ENCODE data around the gene SMARCC2.

DNA sequence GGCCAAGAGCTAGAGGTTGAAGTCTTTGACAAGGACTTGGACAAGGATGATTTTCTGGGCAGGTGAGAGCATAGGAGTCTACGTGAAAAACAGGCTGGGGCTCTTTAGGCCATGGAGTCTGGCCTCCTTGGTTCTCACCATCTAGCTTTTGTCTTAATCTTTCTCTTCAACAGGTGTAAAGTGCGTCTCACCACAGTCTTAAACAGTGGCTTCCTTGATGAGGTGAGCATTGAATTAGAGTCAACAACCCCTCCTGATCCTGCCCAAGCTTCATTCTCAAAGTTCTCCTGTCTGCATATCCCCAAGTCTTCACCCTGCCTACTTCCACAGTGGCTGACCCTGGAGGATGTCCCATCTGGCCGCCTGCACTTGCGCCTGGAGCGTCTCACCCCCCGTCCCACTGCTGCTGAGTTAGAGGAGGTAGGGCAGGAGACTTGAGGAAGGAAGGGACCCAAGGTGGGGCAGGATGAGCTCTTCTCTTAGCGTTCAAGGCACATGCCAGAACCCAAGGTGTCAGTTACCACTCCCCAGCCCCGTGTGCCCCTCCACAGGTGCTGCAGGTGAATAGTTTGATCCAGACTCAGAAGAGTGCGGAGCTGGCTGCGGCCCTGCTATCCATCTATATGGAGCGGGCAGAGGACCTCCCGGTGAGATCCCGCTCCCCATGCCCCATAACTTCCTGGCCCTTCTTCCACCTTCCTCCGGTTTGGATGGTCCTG, 51.3 kb downstream of the SMARCC2 start:
- TF ChIP-seq, protein P1, sequence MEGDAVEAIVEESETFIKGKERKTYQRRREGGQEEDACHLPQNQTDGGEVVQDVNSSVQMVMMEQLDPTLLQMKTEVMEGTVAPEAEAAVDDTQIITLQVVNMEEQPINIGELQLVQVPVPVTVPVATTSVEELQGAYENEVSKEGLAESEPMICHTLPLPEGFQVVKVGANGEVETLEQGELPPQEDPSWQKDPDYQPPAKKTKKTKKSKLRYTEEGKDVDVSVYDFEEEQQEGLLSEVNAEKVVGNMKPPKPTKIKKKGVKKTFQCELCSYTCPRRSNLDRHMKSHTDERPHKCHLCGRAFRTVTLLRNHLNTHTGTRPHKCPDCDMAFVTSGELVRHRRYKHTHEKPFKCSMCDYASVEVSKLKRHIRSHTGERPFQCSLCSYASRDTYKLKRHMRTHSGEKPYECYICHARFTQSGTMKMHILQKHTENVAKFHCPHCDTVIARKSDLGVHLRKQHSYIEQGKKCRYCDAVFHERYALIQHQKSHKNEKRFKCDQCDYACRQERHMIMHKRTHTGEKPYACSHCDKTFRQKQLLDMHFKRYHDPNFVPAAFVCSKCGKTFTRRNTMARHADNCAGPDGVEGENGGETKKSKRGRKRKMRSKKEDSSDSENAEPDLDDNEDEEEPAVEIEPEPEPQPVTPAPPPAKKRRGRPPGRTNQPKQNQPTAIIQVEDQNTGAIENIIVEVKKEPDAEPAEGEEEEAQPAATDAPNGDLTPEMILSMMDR (IDR thresholded peaks at IDR 0.05): no peak
- no peak for TF ChIP-seq POLR2A (IDR thresholded peaks at IDR 0.05)

Data from heart left ventricle (tissue), 13 donors.